Fibroblast of lung (primary cell): ENCODE data around the gene ITGAL. TPM values are rescaled to one million over a fixed set of nuclear protein-coding genes. Genes with fewer than 3 reads are reported as not detected.
A peak's percentile ranks its signal among the peaks of the same experiment; 100 is the strongest.

Experiments
- DNase-seq, 2 donors: peaks; one replicate each; pipeline versions ENCODE4 v3.0.0 to v3.0.0-alpha.2; 2010; ENCODE audit warnings: low read depth in 2 of 2
- H2AFZ ChIP-seq: 2 replicates; pipeline ENCODE4 v1.5.1; 2012; ENCODE audit warnings: low read length, control low read depth, inconsistent platforms
- H3K27ac ChIP-seq: 2 replicates; pipeline ENCODE4 v1.5.1; 2011; ENCODE audit warnings: low read length, control low read depth; ENCODE audit not compliant: insufficient read depth
- H3K27me3 ChIP-seq: 2 replicates; pipeline ENCODE4 v1.5.1; 2011; ENCODE audit warnings: mild to moderate bottlenecking, low read length; ENCODE audit not compliant: control insufficient read depth, insufficient read depth
- H3K36me3 ChIP-seq: 2 replicates; pipeline ENCODE4 v1.5.1; 2011; ENCODE audit warnings: low read length; ENCODE audit not compliant: control insufficient read depth, insufficient read depth
- H3K4me1 ChIP-seq: 2 replicates; pipeline ENCODE4 v1.5.1; 2011; ENCODE audit warnings: low read length; ENCODE audit not compliant: control insufficient read depth, insufficient read depth; ENCODE audit errors: extremely low read depth
- H3K4me2 ChIP-seq: 2 replicates; pipeline ENCODE4 v1.5.1; 2011; ENCODE audit warnings: low read length, control low read depth; ENCODE audit not compliant: insufficient read depth; ENCODE audit errors: extremely low read depth
- H3K4me3 ChIP-seq, 4 experiments: fragments of 200-600 bp in 1 of 4; sonication (generic) in 1 of 4; replicated peaks in 1 of 4; 2 replicates each; pipeline ENCODE4 v1.5.1; 2011 to 2016; ENCODE audit warnings: low read length in 4 of 4, low read depth in 3 of 4, mild to moderate bottlenecking in 3 of 4, control low read depth in 2 of 4, inconsistent platforms in 1 of 4, mixed read lengths in 1 of 4; ENCODE audit not compliant: insufficient read depth in 1 of 4; ENCODE audit errors: control extremely low read depth in 1 of 4
- H3K79me2 ChIP-seq: 2 replicates; pipeline ENCODE4 v1.5.1; 2012; ENCODE audit warnings: mild to moderate bottlenecking, low read length, inconsistent platforms; ENCODE audit not compliant: control insufficient read depth, insufficient read depth
- H3K9ac ChIP-seq: 2 replicates; pipeline ENCODE4 v1.5.1; 2011; ENCODE audit warnings: mild to moderate bottlenecking, low read length, control low read depth; ENCODE audit not compliant: insufficient read depth
- H3K9me3 ChIP-seq: 2 replicates; pipeline ENCODE4 v1.5.1; 2012; ENCODE audit warnings: low read depth, low read length; ENCODE audit not compliant: control insufficient read depth, insufficient read depth
- H4K20me1 ChIP-seq: 2 replicates; pipeline ENCODE4 v1.5.1; 2011; ENCODE audit warnings: low read length; ENCODE audit not compliant: control insufficient read depth, insufficient read depth; ENCODE audit errors: extremely low read depth
- EZH2 ChIP-seq: IDR thresholded peaks from 2 replicates; pipeline ENCODE4 v1.5.1; 2012; ENCODE audit warnings: low read length, control low read depth, mild to moderate bottlenecking; ENCODE audit errors: missing control alignments
- polyA plus RNA-seq, 2 donors: library from polyadenylated mRNA; depleted of rRNA in 1 of 2; stranded (reverse) in 1 of 2; unstranded in 1 of 2; fragments of >200 nt; gene quantifications; 2 replicates each; pipeline ENCODE4 v1.2.1, GENCODE V29; 2011 to 2012; ENCODE audit warnings: missing spikeins in 1 of 2
- total RNA-seq: library from RNA; depleted of rRNA; stranded (reverse); fragments of >200 nt; gene quantifications from 2 replicates; pipeline ENCODE4 v1.2.1, GENCODE V29; 2014
- TF ChIP-seq, protein P1 (sequence below), 2 donors: IDR thresholded peaks in 1 of 2; conservative IDR thresholded peaks in 1 of 2; 1 replicate in 1 of 2; 2 replicates in 1 of 2; pipeline ENCODE4 v1.5.1; 2011 to 2012; ENCODE audit warnings: low read length in 2 of 2, control low read depth in 1 of 2, inconsistent platforms in 1 of 2, low read depth in 1 of 2, mild to moderate bottlenecking in 1 of 2

The ITGAL gene
- total and polyA plus RNA-seq, 2 donors (not counting 1 experiment from before 2014, with no cell fraction given): not detected

DNA sequence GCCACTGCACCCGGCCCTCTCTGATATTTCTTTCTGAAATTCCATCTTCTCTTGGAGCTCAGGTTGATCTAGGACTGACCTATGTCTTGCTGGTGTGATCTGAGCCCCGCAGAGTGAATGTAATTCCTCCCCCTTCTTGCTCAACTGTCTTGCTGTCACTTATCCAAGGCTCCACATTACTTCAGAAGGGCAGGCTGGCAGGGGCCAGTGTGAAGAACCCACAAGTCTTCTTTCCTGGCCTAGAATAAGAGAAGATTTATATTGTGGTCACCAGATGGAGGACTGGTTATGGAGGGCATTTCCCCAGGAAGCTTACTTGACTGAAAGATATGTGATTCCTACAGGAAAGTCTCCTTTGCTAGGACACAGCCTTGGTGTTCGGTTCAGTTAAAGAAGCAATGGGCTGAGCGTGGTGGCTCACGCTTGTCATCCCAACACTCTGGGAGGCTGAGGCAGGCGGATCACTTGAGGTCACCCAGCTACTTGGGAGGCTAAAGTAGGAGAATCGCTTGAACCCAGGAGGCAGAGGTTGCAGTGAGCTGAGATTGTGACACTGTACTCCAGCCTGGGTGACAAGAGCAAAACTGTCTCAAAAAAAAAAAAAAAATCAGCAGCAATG lies 13.4 kb downstream of the ITGAL start:
- Histone ChIP-seq H3K27ac (no peak overlapping the region), H2AFZ (no peak overlapping the region), H3K4me1 (no peaks in the 10 kb centered on the region), H3K4me3 (no peak overlapping the region), H3K9me3 (no peaks in the 10 kb centered on the region), H3K36me3 (no peaks in the 10 kb centered on the region), H3K27me3 (no peaks in the 10 kb centered on the region), H4K20me1 (no peaks in the 10 kb centered on the region), H3K9ac (no peak overlapping the region), H3K4me2 (no peak overlapping the region), H3K79me2 (no peaks in the 10 kb centered on the region)
- peak; percentile 4 to 37 for DNase-seq
- no peak for TF ChIP-seq EZH2
- TF ChIP-seq, protein P1, sequence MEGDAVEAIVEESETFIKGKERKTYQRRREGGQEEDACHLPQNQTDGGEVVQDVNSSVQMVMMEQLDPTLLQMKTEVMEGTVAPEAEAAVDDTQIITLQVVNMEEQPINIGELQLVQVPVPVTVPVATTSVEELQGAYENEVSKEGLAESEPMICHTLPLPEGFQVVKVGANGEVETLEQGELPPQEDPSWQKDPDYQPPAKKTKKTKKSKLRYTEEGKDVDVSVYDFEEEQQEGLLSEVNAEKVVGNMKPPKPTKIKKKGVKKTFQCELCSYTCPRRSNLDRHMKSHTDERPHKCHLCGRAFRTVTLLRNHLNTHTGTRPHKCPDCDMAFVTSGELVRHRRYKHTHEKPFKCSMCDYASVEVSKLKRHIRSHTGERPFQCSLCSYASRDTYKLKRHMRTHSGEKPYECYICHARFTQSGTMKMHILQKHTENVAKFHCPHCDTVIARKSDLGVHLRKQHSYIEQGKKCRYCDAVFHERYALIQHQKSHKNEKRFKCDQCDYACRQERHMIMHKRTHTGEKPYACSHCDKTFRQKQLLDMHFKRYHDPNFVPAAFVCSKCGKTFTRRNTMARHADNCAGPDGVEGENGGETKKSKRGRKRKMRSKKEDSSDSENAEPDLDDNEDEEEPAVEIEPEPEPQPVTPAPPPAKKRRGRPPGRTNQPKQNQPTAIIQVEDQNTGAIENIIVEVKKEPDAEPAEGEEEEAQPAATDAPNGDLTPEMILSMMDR (conservative IDR thresholded peaks at IDR 0.05 in 1 of 2, IDR thresholded peaks at IDR 0.05 in 1 of 2; ENCODE audit: low read depth in 1 of 2, low read length in 2 of 2): no peak

DNA sequence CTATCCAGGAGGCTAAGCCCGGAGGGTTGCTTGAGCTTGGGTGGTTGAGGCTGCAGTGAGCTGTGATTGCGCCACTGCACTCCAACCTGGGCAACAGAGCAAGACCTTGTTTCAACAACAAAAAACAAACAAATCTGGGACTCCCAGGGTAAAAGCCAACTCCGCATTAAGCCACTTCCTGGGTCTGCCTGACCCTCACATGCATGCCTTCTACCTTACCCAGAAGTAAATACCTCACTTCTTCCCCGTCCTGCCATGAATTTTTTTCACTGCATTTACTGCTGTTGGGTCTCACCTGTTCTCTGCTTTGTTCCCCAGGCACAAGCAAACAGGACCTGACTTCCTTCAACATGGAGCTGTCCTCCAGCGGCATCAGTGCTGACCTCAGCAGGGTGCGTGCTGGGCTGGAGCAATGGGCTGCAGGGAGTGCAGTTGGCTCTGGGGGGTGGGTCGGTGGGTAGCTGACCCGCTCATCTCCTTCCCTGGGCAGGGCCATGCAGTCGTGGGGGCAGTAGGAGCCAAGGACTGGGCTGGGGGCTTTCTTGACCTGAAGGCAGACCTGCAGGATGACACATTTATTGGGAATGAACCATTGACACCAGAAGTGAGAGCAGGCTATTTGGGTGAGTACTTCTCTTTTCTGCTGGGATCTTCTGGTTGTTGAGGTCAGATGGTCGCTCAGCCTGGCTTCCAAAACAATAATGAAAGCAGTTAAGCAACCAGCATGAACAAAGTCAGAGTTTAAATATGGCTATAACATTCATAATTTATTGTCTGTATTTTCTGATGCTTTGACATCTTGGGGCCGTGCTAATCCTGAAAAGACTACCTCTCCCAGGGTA lies 16.4 kb downstream of the ITGAL start:
- H3K27ac ChIP-seq: no peak overlapping the region
- no peak overlapping the region for H3K9ac ChIP-seq
- no peaks in the 10 kb centered on the region for H4K20me1 ChIP-seq
- H3K27me3 ChIP-seq: peaks cover under 1% of the 10 kb centered on the region
- no peaks in the 10 kb centered on the region for H3K79me2 ChIP-seq
- TF ChIP-seq, protein P1 (conservative IDR thresholded peaks at IDR 0.05 in 1 of 2, IDR thresholded peaks at IDR 0.05 in 1 of 2; ENCODE audit: low read depth in 1 of 2, low read length in 2 of 2): no peak
- no peak for TF ChIP-seq EZH2
- H3K4me2 ChIP-seq: no peak overlapping the region
- no peak for DNase-seq
- H3K4me3 ChIP-seq: no peak overlapping the region
- H3K9me3 ChIP-seq: no peaks in the 10 kb centered on the region
- no peak overlapping the region for H2AFZ ChIP-seq
- no peaks in the 10 kb centered on the region for H3K36me3 ChIP-seq
- H3K4me1 ChIP-seq: peaks cover 3% of the 10 kb centered on the region

DNA sequence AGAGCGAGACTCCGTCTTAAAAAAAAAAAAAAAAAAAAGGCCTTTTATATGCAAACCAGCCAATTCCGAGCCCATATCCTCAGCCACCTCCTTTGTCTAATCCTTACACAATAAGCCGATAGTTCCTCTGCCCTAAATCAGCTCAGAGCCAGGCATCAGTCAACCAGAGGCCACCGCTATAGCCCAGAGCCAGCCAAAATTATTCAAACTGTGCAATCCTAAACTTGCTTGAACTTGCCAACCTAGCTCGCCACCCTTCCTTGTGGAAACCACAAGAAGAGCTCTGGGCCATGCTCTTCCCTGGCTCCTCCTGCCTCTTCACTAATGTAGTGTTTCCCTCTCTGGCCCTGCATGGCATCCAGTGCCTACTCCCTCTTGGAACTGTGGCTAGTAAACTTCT lies 17.7 kb downstream of the ITGAL start:
- TF ChIP-seq, protein P1 (conservative IDR thresholded peaks at IDR 0.05 in 1 of 2, IDR thresholded peaks at IDR 0.05 in 1 of 2; ENCODE audit: low read depth in 1 of 2, low read length in 2 of 2): no peak
- TF ChIP-seq EZH2: no peak
- H3K9ac ChIP-seq: no peak overlapping the region
- H3K4me3 ChIP-seq: no peak overlapping the region
- H3K79me2 ChIP-seq: no peaks in the 10 kb centered on the region
- H3K27ac ChIP-seq: no peak overlapping the region
- no peaks in the 10 kb centered on the region for H4K20me1 ChIP-seq
- peaks cover 3% of the 10 kb centered on the region for H3K4me1 ChIP-seq
- H3K9me3 ChIP-seq: no peaks in the 10 kb centered on the region
- no peak overlapping the region for H2AFZ ChIP-seq
- no peaks in the 10 kb centered on the region for H3K36me3 ChIP-seq
- no peak for DNase-seq
- no peak overlapping the region for H3K4me2 ChIP-seq
- peaks cover 3% of the 10 kb centered on the region for H3K27me3 ChIP-seq
